ENCODE measurements around the gene KRTAP5-9.

GRCh38 chr11:71563406-71563805, 15.2 kb downstream of the KRTAP5-9 start:
- TF ChIP-seq CTCF (IDR thresholded peaks at IDR 0.05; ENCODE audit: low read depth, low read length, poor library complexity, severe bottlenecking) (peak; percentile 61), EZH2phosphoT487 (IDR thresholded peaks at IDR 0.05; ENCODE audit: borderline replicate concordance, low read length) (no peak)
